K562 (cell line): ENCODE measurements around the gene OR51G2. TPM values are rescaled to one million over a fixed set of nuclear protein-coding genes. Genes with fewer than 3 reads are reported as not detected.
A peak's percentile ranks its signal among the peaks of the same experiment; 100 is the strongest.

Experiments
- ATAC-seq: fragments of 200-7000 bp; cut with Tn5 transposase; 3 replicates; pipeline ENCODE4 v1.9.1; 2020; ENCODE audit warnings: moderate library complexity
- BruUV-seq: library from RNA; stranded (reverse); fragments of 400-500 nt; replicated peaks from 2 replicates; lab custom pipeline; 2021; lab: Mats Ljungman, UMichigan
- CTCF ChIA-PET: fragments of 300-600 bp; formaldehyde crosslinking; extraction: SDS; loops from one replicate; lab custom pipeline; 2021; ENCODE audit warnings: low intra/inter-chr PET ratio; lab: Yijun Ruan, JAX
- POLR2A ChIA-PET: fragments of 300-600, 350-650 bp; sonication (Branson Sonifier 250); formaldehyde crosslinking; extraction: SDS; loops from one replicate; lab custom pipeline; 2021; ENCODE audit warnings: antibody characterized with exemption, inconsistent platforms; lab: Yijun Ruan, JAX
- DNase-seq, 4 experiments: peaks; one replicate each; pipeline versions ENCODE4 v3.0.0 to v3.0.0-alpha.2; 2011 to 2018; ENCODE audit warnings: low spot score in 3 of 4, mixed read lengths in 3 of 4; ENCODE audit errors: extremely low read depth in 1 of 4
- FAIRE-seq: peaks from 2 replicates; lab custom pipeline; 2011; peaks lifted over from hg19 to GRCh38; lab: Jason Lieb, UNC
- H2AFZ ChIP-seq: 2 replicates; pipeline ENCODE4 v1.6.0; 2011; ENCODE audit warnings: low read depth, low read length, control low read depth, inconsistent platforms
- H3K27ac ChIP-seq: fragments of 200-600 bp; 3 replicates; pipeline ENCODE4 v1.8.0; 2011; ENCODE audit warnings: low read depth, mild to moderate bottlenecking, control low read depth, inconsistent platforms, low read length, moderate library complexity, mixed read lengths; ENCODE audit errors: extremely low read depth
- H3K27me3 ChIP-seq, 2 experiments: fragments of 300-600 bp in 1 of 2; 2 replicates in 1 of 2; 3 replicates in 1 of 2; pipeline versions ENCODE4 v1.6.0 to v1.8.0; 2011; ENCODE audit warnings: inconsistent platforms in 2 of 2, low read length in 2 of 2, mild to moderate bottlenecking in 1 of 2, mixed read lengths in 1 of 2, moderate library complexity in 1 of 2; ENCODE audit not compliant: control insufficient read depth in 2 of 2, insufficient read depth in 2 of 2
- H3K36me3 ChIP-seq: fragments of 300-600 bp; 3 replicates; pipeline ENCODE4 v1.8.0; 2011; ENCODE audit warnings: mild to moderate bottlenecking, low read length, inconsistent platforms; ENCODE audit not compliant: control insufficient read depth, insufficient read depth
- H3K4me1 ChIP-seq, 2 experiments: fragments of 200-600 bp in 1 of 2; replicated peaks in 1 of 2; 2 replicates in 1 of 2; 3 replicates in 1 of 2; pipeline versions ENCODE4 v1.5.1 to v1.8.0; 2011; ENCODE audit warnings: inconsistent platforms in 2 of 2, low read length in 2 of 2, mild to moderate bottlenecking in 1 of 2, mixed read lengths in 1 of 2, moderate library complexity in 1 of 2; ENCODE audit not compliant: control insufficient read depth in 2 of 2, insufficient read depth in 2 of 2
- H3K4me2 ChIP-seq: 2 replicates; pipeline ENCODE4 v1.6.1; 2011; ENCODE audit warnings: low read length, control low read depth, inconsistent platforms, mixed read lengths; ENCODE audit not compliant: insufficient read depth
- H3K4me3 ChIP-seq: fragments of 200-600 bp; sonication (generic), shearing (Covaris generic); 2 replicates; pipeline ENCODE4 v1.5.1; 2016; ENCODE audit warnings: control low read depth, inconsistent platforms
- H3K79me2 ChIP-seq: fragments of 200-600 bp; 3 replicates; pipeline ENCODE4 v1.8.0; 2011; ENCODE audit warnings: low read length, inconsistent platforms; ENCODE audit not compliant: control insufficient read depth, insufficient read depth
- H3K9ac ChIP-seq, 2 experiments: 2 replicates each; pipeline versions ENCODE4 v1.6.0 to v1.6.1; 2011; ENCODE audit warnings: low read depth in 2 of 2, low read length in 2 of 2, control low read depth in 1 of 2, inconsistent platforms in 1 of 2, mild to moderate bottlenecking in 1 of 2, mixed read lengths in 1 of 2; ENCODE audit not compliant: insufficient read depth in 1 of 2
- H3K9me1 ChIP-seq: one replicate; pipeline ENCODE4 v1.6.0; 2011; ENCODE audit warnings: inconsistent platforms, mild to moderate bottlenecking, low read length, moderate library complexity; ENCODE audit not compliant: control insufficient read depth, insufficient read depth
- H3K9me3 ChIP-seq: replicated peaks from 2 replicates; pipeline ENCODE4 v1.5.1; 2011; ENCODE audit warnings: low read depth, low read length, inconsistent platforms; ENCODE audit not compliant: control insufficient read depth, insufficient read depth
- H4K20me1 ChIP-seq: replicated peaks from 2 replicates; pipeline ENCODE4 v1.6.1; 2011; ENCODE audit warnings: low read length, inconsistent platforms, mixed read lengths; ENCODE audit not compliant: control insufficient read depth, insufficient read depth
- JUNB ChIP-seq: fragments of 450-650 bp; formaldehyde crosslinking; conservative IDR thresholded peaks from 2 replicates; pipeline ENCODE4 v1.4.0; 2020; ENCODE audit warnings: mild to moderate bottlenecking
- MXI1 ChIP-seq: IDR thresholded peaks from 2 replicates; pipeline ENCODE4 v1.6.1; 2011; ENCODE audit warnings: low read depth, mild to moderate bottlenecking, improper control_type of control experiment, low read length
- SIX5 ChIP-seq, 2 experiments: IDR thresholded peaks; 2 replicates each; pipeline ENCODE4 v1.6.1; 2011; ENCODE audit warnings: low read length in 2 of 2, borderline replicate concordance in 1 of 2, low read depth in 1 of 2, mild to moderate bottlenecking in 1 of 2, moderate library complexity in 1 of 2; ENCODE audit not compliant: insufficient read depth in 1 of 2
- SMAD4 ChIP-seq: fragments of 250-450 bp; sonication (Bioruptor Pico); conservative IDR thresholded peaks from 2 replicates; pipeline ENCODE4 v1.8.0; 2021; ENCODE audit warnings: inconsistent platforms, mild to moderate bottlenecking, moderate library complexity
- SNRNP70 ChIP-seq: fragments of 200-400 bp; formaldehyde crosslinking; optimal IDR thresholded peaks from 2 replicates; pipeline ENCODE3; 2017; ENCODE audit warnings: low read depth, low read length
- ZNF175 ChIP-seq: fragments of 200-800 bp; sonication (Bioruptor generic); IDR thresholded peaks from 2 replicates; pipeline ENCODE4 v1.6.1; 2016; ENCODE audit warnings: low read depth, mild to moderate bottlenecking, missing genetic modification characterization, missing compliant biosample characterization
- ZNF217 ChIP-seq: sonication (generic); formaldehyde crosslinking; IDR thresholded peaks from 2 replicates; pipeline ENCODE4 v1.8.0; 2022; ENCODE audit warnings: mild to moderate bottlenecking, missing genetic modification reagents
- ZNF780A ChIP-seq: fragments of 250-450 bp; sonication (Bioruptor Pico); IDR thresholded peaks from 2 replicates; pipeline ENCODE4 v1.5.0; 2021; ENCODE audit warnings: mild to moderate bottlenecking
- WGBS: fragments of 100-300 bp; shearing (Covaris generic); methylation state at CpG from one replicate; pipeline ENCODE4 v1.1.6; 2016; ENCODE audit warnings: low coverage, mixed read lengths; ENCODE audit not compliant: insufficient coverage; ENCODE audit errors: missing lambda C conversion rate; 5-methylcytosine and 5-hydroxymethylcytosine counted together
- in situ Hi-C: fragments of 300-500 bp; cut with MboI; formaldehyde crosslinking; loops from 4 replicates; pipeline ENCODE4 v1.15.0; 2018; ENCODE audit warnings: inconsistent platforms, mixed read lengths
- intact Hi-C: fragments of 100-400 bp; cut with micrococcal nuclease; formaldehyde crosslinking; loops from 2 replicates; pipeline ENCODE4 v1.14.2; 2022
- polyA plus RNA-seq, 8 experiments: library from polyadenylated mRNA; depleted of rRNA in 4 of 8; stranded (reverse) in 5 of 8; unstranded in 3 of 8; fragments of >200 nt; fragmentation: Nextera tagmentation in 2 of 8; fragmentation: Illumina TruSeq in 1 of 8; extraction: Ambion mirVana in 2 of 8; extraction: Trizol in 1 of 8; gene quantifications; 2 replicates each; pipeline versions ENCODE4 v1.2.1 to v1.2.3, GENCODE V29; 2011 to 2014; ENCODE audit warnings: inconsistent platforms in 1 of 8, missing spikeins in 1 of 8
- total RNA-seq, 7 experiments: library from RNA; depleted of rRNA in 6 of 7; stranded (reverse); fragments of >200 nt in 6 of 7; fragmentation: Illumina TruSeq in 2 of 7; extraction: Trizol in 2 of 7; gene quantifications; 2 replicates each; pipeline versions ENCODE4 v1.2.1 to v1.2.3, GENCODE V29; 2011 to 2021; ENCODE audit warnings: low replicate concordance in 1 of 7
- TF ChIP-seq, protein P1 (sequence below): sonication (generic); formaldehyde crosslinking; IDR thresholded peaks from 2 replicates; pipeline ENCODE4 v1.8.0; 2022; ENCODE audit warnings: missing genetic modification reagents, mild to moderate bottlenecking, borderline replicate concordance
- TF ChIP-seq, protein P2 (sequence below): fragments of 200-800 bp; sonication (Bioruptor generic); IDR thresholded peaks from 2 replicates; pipeline ENCODE4 v1.6.1; 2017; ENCODE audit warnings: missing genetic modification characterization, missing compliant biosample characterization
- TF ChIP-seq, protein P3 (sequence below): fragments of 250-450 bp; sonication (Bioruptor Pico); IDR thresholded peaks from 2 replicates; pipeline ENCODE4 v1.8.0; 2022; ENCODE audit warnings: inconsistent platforms, mild to moderate bottlenecking, moderate library complexity, borderline replicate concordance
- TF ChIP-seq, protein P4 (sequence below): fragments of 250-450 bp; sonication (Bioruptor Pico); IDR thresholded peaks from 2 replicates; pipeline ENCODE4 v1.4.0; 2020; ENCODE audit warnings: mild to moderate bottlenecking, moderate library complexity, borderline replicate concordance

OR51G2 gene
- total and polyA plus RNA-seq, 9 of the 15 experiments (the other 6 are each of a cell fraction or from before 2014, with no cell fraction given), result not detected

DNA sequence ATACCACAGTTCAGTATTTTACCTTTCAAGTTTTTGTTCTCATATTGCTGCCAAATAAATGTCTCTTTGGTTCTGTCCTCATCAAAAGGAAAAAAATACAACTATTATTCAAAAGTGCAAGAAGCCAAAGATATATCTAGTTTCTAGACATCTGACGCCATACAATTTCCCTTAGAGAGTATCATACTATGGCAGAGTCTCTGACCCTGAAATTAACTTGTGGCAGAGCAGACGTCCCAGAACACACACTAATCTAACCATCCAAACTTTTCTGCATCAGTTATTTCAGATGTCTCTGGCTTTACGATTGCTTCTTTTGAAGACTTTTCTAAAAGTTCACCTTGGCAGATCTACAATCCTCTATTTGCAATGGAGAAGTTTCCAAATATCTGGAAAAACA, 34.8 kb downstream of the OR51G2 start (continued):
- TF ChIP-seq, protein P1, sequence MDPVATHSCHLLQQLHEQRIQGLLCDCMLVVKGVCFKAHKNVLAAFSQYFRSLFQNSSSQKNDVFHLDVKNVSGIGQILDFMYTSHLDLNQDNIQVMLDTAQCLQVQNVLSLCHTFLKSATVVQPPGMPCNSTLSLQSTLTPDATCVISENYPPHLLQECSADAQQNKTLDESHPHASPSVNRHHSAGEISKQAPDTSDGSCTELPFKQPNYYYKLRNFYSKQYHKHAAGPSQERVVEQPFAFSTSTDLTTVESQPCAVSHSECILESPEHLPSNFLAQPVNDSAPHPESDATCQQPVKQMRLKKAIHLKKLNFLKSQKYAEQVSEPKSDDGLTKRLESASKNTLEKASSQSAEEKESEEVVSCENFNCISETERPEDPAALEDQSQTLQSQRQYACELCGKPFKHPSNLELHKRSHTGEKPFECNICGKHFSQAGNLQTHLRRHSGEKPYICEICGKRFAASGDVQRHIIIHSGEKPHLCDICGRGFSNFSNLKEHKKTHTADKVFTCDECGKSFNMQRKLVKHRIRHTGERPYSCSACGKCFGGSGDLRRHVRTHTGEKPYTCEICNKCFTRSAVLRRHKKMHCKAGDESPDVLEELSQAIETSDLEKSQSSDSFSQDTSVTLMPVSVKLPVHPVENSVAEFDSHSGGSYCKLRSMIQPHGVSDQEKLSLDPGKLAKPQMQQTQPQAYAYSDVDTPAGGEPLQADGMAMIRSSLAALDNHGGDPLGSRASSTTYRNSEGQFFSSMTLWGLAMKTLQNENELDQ (CRISPR knock-in tag), result no peak
- TF ChIP-seq SNRNP70, result no peak
- TF ChIP-seq, all 486 proteins: peak for 0

DNA sequence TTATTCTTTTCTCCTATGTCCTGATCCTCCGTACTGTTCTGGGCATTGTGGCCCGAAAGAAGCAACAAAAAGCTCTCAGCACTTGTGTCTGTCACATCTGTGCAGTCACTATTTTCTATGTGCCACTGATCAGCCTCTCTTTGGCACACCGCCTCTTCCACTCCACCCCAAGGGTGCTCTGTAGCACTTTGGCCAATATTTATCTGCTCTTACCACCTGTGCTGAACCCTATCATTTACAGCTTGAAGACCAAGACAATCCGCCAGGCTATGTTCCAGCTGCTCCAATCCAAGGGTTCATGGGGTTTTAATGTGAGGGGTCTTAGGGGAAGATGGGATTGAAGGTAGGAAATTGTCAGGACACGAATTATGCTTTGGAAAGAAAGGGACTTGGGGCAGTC, 36.6 kb downstream of the OR51G2 start:
- Histone ChIP-seq H2AFZ (peak overlapping the region; percentile 60), H3K9me1 (no peaks in the 10 kb centered on the region), H3K36me3 (no peaks in the 10 kb centered on the region), H3K4me1 (peaks cover 4 to 14% of the 10 kb centered on the region in 2 experiments; a peak in 3 of 5 replicates), H3K4me3 (no peak overlapping the region), H3K4me2 (peak overlapping the region; percentile 74), H4K20me1 (no peaks in the 10 kb centered on the region), H3K79me2 (no peaks in the 10 kb centered on the region), H3K27ac (peak overlapping the region; percentile 62), H3K27me3 (no peaks in the 10 kb centered on the region), H3K9me3 (no peaks in the 10 kb centered on the region), H3K9ac (0 out of 4 replicates have a peak overlapping the region, but pooled peaks of 1 of the 2 experiments have one; percentile 24)
- 4% methylated on average over 5 of the region's 5 CpGs for WGBS
- in situ Hi-C loops (no loop called here), intact Hi-C loops (no loop called here)
- FAIRE-seq, result no peak
- ATAC-seq, result peak; percentile 74
- no TSS peak for BruUV-seq
- ChIA-PET CTCF (no interaction called here), POLR2A (interaction anchor here (1.1 to 1.6 kb wide), 2 partner anchors 9 kb away, joined by 3 to 6 read pairs; no protein-coding TSS in a partner anchor)
- peak; percentile 24 to 50 (median 32) for DNase-seq
- TF ChIP-seq SIX5 (IDR thresholded peaks at IDR 0.05; ENCODE audit: borderline replicate concordance in 1 of 2, insufficient read depth in 1 of 2, low read depth in 1 of 2, low read length in 2 of 2) (no peak), ZNF217 (CRISPR knock-in tag) (no peak), SMAD4 (CRISPR knock-in tag) (no peak), ZNF780A (CRISPR knock-in tag) (no peak), MXI1 (no peak), ZNF175 (CRISPR knock-in tag) (no peak), JUNB (CRISPR knock-in tag) (no peak)
- TF ChIP-seq, protein P2, sequence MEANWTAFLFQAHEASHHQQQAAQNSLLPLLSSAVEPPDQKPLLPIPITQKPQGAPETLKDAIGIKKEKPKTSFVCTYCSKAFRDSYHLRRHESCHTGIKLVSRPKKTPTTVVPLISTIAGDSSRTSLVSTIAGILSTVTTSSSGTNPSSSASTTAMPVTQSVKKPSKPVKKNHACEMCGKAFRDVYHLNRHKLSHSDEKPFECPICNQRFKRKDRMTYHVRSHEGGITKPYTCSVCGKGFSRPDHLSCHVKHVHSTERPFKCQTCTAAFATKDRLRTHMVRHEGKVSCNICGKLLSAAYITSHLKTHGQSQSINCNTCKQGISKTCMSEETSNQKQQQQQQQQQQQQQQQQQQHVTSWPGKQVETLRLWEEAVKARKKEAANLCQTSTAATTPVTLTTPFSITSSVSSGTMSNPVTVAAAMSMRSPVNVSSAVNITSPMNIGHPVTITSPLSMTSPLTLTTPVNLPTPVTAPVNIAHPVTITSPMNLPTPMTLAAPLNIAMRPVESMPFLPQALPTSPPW (CRISPR knock-in tag), result no peak
- TF ChIP-seq, protein P3, sequence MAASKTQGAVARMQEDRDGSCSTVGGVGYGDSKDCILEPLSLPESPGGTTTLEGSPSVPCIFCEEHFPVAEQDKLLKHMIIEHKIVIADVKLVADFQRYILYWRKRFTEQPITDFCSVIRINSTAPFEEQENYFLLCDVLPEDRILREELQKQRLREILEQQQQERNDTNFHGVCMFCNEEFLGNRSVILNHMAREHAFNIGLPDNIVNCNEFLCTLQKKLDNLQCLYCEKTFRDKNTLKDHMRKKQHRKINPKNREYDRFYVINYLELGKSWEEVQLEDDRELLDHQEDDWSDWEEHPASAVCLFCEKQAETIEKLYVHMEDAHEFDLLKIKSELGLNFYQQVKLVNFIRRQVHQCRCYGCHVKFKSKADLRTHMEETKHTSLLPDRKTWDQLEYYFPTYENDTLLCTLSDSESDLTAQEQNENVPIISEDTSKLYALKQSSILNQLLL, result no peak
- TF ChIP-seq, protein P4, sequence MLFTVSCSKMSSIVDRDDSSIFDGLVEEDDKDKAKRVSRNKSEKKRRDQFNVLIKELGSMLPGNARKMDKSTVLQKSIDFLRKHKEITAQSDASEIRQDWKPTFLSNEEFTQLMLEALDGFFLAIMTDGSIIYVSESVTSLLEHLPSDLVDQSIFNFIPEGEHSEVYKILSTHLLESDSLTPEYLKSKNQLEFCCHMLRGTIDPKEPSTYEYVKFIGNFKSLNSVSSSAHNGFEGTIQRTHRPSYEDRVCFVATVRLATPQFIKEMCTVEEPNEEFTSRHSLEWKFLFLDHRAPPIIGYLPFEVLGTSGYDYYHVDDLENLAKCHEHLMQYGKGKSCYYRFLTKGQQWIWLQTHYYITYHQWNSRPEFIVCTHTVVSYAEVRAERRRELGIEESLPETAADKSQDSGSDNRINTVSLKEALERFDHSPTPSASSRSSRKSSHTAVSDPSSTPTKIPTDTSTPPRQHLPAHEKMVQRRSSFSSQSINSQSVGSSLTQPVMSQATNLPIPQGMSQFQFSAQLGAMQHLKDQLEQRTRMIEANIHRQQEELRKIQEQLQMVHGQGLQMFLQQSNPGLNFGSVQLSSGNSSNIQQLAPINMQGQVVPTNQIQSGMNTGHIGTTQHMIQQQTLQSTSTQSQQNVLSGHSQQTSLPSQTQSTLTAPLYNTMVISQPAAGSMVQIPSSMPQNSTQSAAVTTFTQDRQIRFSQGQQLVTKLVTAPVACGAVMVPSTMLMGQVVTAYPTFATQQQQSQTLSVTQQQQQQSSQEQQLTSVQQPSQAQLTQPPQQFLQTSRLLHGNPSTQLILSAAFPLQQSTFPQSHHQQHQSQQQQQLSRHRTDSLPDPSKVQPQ (CRISPR knock-in tag), result no peak
